Measurements from ENCODE around the gene SARS2.

Gene SARS2

DNA sequence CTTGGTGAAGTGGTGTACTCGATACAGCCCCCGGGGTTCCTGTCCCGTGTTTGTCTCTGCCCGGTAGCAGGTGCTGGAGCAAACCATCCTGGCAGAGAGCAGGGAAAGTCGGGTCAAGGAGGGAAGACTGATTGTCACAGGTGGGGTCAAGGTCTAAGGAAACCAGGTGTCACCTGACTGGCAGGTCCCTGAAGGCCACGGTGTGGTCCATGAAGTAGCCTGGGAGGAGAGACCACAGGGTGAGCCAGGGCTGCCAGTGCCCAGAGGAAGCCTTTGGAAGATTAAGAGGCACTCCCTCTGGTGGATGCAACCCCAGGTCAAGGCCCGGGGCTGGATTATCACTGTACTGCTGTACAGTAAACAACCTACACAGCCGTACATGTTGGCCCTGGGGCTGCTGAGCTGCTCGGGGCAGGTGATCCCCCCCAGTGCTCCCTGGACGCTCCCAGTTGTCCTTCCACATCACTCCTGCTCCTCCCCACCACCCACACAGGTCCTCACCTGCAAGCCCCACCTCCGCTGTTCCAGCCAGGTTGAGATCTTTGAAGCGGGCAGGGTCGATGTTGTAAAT, 12.6 kb downstream of the SARS2 start:
- no peak for DNase-seq (ENCODE audit: low read depth in 2 of 2)

DNA sequence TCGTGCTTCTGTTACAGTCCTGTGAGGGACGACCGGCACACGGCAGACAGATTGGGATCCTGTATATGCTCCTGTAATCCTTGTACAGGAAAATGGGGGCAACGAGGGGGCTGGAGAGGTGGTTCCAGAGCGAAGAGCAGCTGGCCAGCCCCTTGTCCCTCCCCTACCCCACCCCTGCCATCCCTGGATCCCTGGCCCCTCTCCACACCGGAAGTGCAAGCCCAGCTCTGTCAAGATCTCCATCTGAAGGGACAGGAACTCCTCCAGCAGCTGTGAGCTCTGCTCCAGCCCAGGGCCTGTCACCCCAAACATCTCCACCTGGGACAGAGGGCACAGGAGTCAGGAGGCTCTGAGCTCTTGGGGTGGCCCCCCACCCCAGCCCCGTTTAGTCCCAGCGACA, 13.0 kb downstream of the SARS2 start:
- no peak for DNase-seq (ENCODE audit: low read depth in 2 of 2)

GRCh38 chr19:38915329-38916321, 14.9 kb downstream of the SARS2 start:
- DNase-seq (ENCODE audit: low read depth in 2 of 2), result no peak

GRCh38 chr19:38913958-38914357, 16.6 kb downstream of the SARS2 start:
- no peak for DNase-seq (ENCODE audit: low read depth in 2 of 2)

GRCh38 chr19:38912600-38913514, 17.7 kb downstream of the SARS2 start:
- DNase-seq (ENCODE audit: low read depth in 2 of 2), result no peak

GRCh38 chr19:38911388-38912001, 19.1 kb downstream of the SARS2 start:
- DNase-seq (ENCODE audit: low read depth in 2 of 2), result no peak

GRCh38 chr19:38910488-38910887, 20.1 kb downstream of the SARS2 start:
- DNase-seq (ENCODE audit: low read depth in 2 of 2), result no peak

DNA sequence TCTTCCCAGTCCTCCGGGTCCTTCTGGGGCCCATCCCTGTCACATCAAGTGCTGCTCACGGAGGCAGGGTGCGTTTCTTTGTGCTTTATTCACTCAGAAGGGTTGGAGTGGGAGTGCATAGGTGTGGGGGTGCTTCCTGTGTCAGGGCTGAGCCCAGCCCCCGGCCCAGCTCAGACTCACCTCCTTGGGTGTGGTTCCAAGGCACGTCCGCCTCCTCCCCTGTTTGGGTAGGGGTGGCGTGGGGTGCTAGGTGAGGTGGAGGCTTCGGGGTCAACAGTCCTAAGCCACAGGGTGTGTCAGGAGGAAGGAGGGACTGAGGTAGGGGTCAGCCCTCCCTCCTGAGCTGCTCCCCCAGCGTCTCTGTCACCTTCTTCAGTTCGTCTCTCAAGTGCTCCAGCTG, 21.7 kb downstream of the SARS2 start:
- no peak for DNase-seq (ENCODE audit: low read depth in 2 of 2)

GRCh38 chr19:38907670-38908069, 22.9 kb downstream of the SARS2 start:
- no peak for DNase-seq (ENCODE audit: low read depth in 2 of 2)

GRCh38 chr19:38907227-38907626, 23.3 kb downstream of the SARS2 start:
- DNase-seq (ENCODE audit: low read depth in 2 of 2), result no peak

GRCh38 chr19:38905620-38906019, 24.9 kb downstream of the SARS2 start:
- no peak for DNase-seq (ENCODE audit: low read depth in 2 of 2)

- DNase-seq (ENCODE audit: low read depth in 2 of 2), result no peak
These were observed 25.7 kb downstream of the SARS2 start for GRCh38 chr19:38904581-38905539.

DNA sequence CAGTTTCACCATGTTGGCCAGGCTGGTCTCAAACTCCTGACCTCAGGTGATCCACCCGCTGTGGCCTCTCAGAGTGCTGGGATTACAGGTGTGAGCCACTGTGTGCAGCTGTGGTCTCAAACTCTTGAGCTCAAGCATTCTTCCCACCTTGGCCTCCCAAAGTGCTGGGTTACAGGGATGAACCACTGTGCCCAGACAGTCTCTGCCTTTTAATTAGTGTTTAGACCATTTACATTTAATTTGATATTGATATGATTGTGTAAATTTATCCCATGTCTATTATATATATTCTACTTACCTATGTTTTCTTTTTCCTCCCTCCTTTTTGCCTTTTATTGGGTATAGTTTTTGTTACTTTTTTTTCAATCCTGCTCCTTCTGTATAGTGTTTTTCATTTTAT, 28.9 kb downstream of the SARS2 start:
- DNase-seq (ENCODE audit: low read depth in 2 of 2), result no peak

DNA sequence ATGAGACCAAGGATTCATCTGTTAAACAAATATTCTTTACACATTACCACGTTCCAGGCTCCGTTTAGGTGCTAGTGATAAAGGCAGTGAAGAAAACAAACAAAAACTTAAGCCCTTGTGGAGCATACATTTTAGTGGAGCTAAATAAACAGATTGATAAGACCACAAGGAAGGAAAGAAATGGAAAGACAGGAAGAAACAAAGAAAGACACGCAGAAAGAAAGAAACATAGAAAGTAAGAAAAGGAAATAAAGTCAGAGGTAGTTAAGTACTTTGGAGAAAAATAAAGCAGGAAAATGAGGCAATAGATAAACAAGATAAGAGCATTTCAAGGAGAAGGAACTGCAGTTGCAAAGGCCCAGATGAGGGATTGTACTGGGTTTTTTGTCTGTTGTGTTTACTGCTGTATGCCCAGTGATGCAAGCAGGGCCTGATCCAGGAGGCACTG, 29.8 kb downstream of the SARS2 start:
- no peak for DNase-seq (ENCODE audit: low read depth in 2 of 2)

GRCh38 chr19:38900202-38900629, 30.3 kb downstream of the SARS2 start:
- DNase-seq (ENCODE audit: low read depth in 2 of 2), result no peak

- DNase-seq (ENCODE audit: low read depth in 2 of 2), result peak; percentile 96 to 98
These were observed 30.9 kb downstream of the SARS2 start, which contains the start of the genes NFKBIB and SIRT2 for GRCh38 chr19:38899447-38900201. TSS of gene NFKBIB (plus strand) at chr19:38899969. CDS start at chr19:38900033, 64 bp downstream. TSS of gene SIRT2 (minus strand) at chr19:38899618. CDS start at chr19:38899521, 97 bp downstream.

- DNase-seq (ENCODE audit: low read depth in 2 of 2), result peak in 1 of 2 donors; percentile 9
These were observed 31.6 kb downstream of the SARS2 start for GRCh38 chr19:38898788-38899446.

DNA sequence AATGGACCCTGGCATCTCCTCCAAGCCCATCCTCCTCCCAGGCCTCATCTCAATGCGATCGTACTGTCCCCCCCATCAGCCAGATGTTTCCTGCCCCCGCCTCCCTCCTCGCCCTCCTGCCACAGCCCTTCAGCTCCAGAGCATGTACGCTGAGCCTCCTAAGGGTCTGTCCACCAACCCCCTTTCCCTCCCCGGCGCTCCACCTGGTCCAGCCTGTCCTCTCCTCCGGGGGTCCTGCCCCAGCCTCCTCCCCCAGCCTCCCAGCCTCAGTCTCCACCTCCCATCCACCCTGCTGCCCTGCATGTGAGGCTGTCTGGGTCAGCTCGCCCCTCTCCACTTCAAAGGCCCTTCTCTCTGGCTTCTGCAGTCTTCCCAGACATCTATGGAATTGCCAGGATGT, 35.6 kb downstream of the SARS2 start:
- DNase-seq (ENCODE audit: low read depth in 2 of 2), result no peak

GRCh38 chr19:38893341-38893771, 37.2 kb downstream of the SARS2 start:
- DNase-seq (ENCODE audit: low read depth in 2 of 2), result no peak

Measured in stimulated activated CD8-positive, alpha-beta memory T cell treated with anti-CD3 and anti-CD28 coated beads, Interleukin-2, amount 100 ng/mL, for 1 hour (primary cell).